DOHH2 (cell line): ENCODE measurements around the gene TBCK.

Experiments
- EZH2phosphoT487 ChIP-seq: fragments of 200-600 bp; sonication (generic); IDR thresholded peaks from 2 replicates; pipeline ENCODE4 v1.6.1; 2017; ENCODE audit warnings: borderline replicate concordance, mild to moderate bottlenecking, antibody characterized with exemption, low read length, moderate library complexity, mixed read lengths
- TF ChIP-seq, protein P1 (sequence below): fragments of 200-600 bp; sonication (generic); IDR thresholded peaks from one replicate; pipeline ENCODE4 v1.5.1; 2014; ENCODE audit warnings: antibody characterized with exemption, mild to moderate bottlenecking, low read depth, low read length; ENCODE audit not compliant: poor library complexity, severe bottlenecking

DNA sequence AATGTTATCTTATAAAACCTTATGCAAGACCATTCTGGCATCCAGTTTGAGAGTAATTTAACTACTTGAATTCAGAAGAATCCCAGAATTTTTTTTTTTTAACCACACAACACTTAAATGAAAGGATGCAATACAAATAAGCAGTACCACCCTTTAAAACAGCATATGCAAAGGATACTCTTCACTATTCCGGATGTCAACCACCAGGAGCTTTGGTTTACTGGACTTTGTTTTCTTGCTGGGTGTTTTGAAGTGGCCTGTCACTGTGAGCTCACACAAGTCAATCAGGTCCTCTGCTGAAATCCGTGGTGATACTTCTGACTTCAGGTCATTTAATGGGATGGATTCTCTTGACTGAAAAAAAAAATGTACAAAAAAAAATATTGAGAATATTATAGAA, 200.0 kb downstream of the TBCK start:
- TF ChIP-seq, protein P1, sequence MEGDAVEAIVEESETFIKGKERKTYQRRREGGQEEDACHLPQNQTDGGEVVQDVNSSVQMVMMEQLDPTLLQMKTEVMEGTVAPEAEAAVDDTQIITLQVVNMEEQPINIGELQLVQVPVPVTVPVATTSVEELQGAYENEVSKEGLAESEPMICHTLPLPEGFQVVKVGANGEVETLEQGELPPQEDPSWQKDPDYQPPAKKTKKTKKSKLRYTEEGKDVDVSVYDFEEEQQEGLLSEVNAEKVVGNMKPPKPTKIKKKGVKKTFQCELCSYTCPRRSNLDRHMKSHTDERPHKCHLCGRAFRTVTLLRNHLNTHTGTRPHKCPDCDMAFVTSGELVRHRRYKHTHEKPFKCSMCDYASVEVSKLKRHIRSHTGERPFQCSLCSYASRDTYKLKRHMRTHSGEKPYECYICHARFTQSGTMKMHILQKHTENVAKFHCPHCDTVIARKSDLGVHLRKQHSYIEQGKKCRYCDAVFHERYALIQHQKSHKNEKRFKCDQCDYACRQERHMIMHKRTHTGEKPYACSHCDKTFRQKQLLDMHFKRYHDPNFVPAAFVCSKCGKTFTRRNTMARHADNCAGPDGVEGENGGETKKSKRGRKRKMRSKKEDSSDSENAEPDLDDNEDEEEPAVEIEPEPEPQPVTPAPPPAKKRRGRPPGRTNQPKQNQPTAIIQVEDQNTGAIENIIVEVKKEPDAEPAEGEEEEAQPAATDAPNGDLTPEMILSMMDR: no peak
- TF ChIP-seq EZH2phosphoT487: no peak
